Osteocyte (in vitro differentiated cells): ENCODE measurements around the gene TRIO. TPM values are rescaled to one million over a fixed set of nuclear protein-coding genes. Genes with fewer than 3 reads are reported as not detected.

Source experiments
- DNase-seq: peaks from one replicate; pipeline ENCODE4 v3.0.0; 2021; ENCODE audit warnings: mixed read lengths; ENCODE audit not compliant: unreplicated experiment; ENCODE audit errors: extremely low spot score
- H3K27ac Mint-ChIP-seq: one replicate; pipeline ENCODE4 v1.8.0; 2021; ENCODE audit warnings: mild to moderate bottlenecking, mixed read lengths; ENCODE audit not compliant: unreplicated experiment
- H3K27me3 Mint-ChIP-seq: one replicate; pipeline ENCODE4 v1.8.0; 2021; ENCODE audit warnings: mixed read lengths; ENCODE audit not compliant: unreplicated experiment
- H3K36me3 Mint-ChIP-seq: one replicate; pipeline ENCODE4 v1.8.0; 2021; ENCODE audit warnings: mixed read lengths; ENCODE audit not compliant: unreplicated experiment
- H3K4me1 Mint-ChIP-seq: one replicate; pipeline ENCODE4 v1.8.0; 2021; ENCODE audit warnings: mixed read lengths; ENCODE audit not compliant: unreplicated experiment
- H3K4me3 Mint-ChIP-seq: one replicate; pipeline ENCODE4 v1.8.0; 2021; ENCODE audit warnings: mild to moderate bottlenecking, moderate library complexity, mixed read lengths; ENCODE audit not compliant: unreplicated experiment
- H3K9me3 Mint-ChIP-seq: one replicate; pipeline ENCODE4 v1.8.0; 2021; ENCODE audit warnings: mixed read lengths; ENCODE audit not compliant: unreplicated experiment
- total RNA-seq: library from RNA; stranded (reverse); gene quantifications from 2 replicates; pipeline ENCODE4 v1.2.1, GENCODE V29; 2021
- TF ChIP-seq, protein P1 (sequence below): fragments of 200-600 bp; sonication (generic); IDR thresholded peaks from 2 replicates; pipeline ENCODE4 v1.5.0; 2021; ENCODE audit warnings: antibody characterized with exemption, mild to moderate bottlenecking, moderate library complexity

The TRIO gene
- total RNA-seq, 1 donor from 2014 or later = 336 TPM

DNA sequence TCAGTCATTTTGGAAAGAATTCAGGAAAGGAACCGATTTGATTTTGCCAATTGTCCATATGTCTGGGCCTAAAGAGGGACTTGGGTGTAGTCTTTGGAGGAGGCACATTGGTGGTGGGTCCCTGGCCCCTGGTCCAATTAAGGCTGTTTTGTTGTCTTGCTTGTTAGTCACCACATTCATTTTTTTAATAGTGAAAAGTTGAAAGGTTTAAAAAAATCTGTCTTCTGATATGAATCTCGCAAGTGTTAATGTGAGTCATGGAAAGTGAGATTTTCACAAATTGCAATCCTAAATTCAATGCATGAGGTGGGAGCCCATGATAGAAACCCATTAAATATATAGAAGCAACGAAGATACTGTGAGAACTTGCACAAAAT is 272.5 kb downstream of the TRIO start:
- TF ChIP-seq, protein P1, sequence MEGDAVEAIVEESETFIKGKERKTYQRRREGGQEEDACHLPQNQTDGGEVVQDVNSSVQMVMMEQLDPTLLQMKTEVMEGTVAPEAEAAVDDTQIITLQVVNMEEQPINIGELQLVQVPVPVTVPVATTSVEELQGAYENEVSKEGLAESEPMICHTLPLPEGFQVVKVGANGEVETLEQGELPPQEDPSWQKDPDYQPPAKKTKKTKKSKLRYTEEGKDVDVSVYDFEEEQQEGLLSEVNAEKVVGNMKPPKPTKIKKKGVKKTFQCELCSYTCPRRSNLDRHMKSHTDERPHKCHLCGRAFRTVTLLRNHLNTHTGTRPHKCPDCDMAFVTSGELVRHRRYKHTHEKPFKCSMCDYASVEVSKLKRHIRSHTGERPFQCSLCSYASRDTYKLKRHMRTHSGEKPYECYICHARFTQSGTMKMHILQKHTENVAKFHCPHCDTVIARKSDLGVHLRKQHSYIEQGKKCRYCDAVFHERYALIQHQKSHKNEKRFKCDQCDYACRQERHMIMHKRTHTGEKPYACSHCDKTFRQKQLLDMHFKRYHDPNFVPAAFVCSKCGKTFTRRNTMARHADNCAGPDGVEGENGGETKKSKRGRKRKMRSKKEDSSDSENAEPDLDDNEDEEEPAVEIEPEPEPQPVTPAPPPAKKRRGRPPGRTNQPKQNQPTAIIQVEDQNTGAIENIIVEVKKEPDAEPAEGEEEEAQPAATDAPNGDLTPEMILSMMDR = no peak
- H3K9me3 Mint-ChIP-seq = no peaks in the 10 kb centered on the region
- peak overlapping the region; percentile 95 for H3K27ac Mint-ChIP-seq
- peaks cover 87% of the 10 kb centered on the region for H3K4me1 Mint-ChIP-seq
- H3K4me3 Mint-ChIP-seq = no peak overlapping the region
- peaks cover 26% of the 10 kb centered on the region for H3K36me3 Mint-ChIP-seq
- H3K27me3 Mint-ChIP-seq = no peaks in the 10 kb centered on the region
- DNase-seq = no peak

DNA sequence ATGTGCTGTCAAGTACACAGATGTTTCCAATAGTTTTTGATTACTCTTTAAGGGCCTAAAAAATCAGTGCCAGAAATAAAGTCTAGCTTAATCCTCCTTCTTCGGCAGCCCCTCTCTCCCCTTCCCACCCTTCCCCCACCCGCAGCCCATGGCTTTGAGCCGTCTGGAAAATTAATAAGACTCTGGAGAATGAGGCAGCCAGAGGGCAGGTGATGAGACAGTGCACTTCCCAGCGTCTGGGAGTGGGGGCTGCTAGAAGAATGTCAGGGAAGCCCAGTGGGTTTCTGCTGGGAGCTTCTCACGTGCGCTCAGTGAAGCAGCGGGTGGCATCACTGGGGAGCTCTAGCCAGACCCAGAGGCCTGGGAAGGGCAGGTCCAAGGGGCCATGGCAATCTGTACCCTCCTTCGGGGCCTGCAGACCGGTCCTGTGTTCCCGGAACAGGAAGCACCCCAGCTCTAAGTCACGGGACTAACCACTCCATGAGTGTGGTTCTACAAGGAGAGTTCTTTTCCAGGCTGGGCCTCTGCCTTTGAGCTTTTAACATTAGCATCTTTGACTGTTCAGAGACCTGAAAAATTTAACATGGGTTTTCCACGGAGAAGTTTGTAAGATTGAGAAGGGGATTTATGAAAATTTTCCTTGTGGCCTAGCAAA is 273.6 kb downstream of the TRIO start:
- H3K27ac Mint-ChIP-seq = peak overlapping the region; percentile 95
- TF ChIP-seq, protein P1 = no peak
- no peaks in the 10 kb centered on the region for H3K9me3 Mint-ChIP-seq
- H3K4me1 Mint-ChIP-seq = peaks cover 86% of the 10 kb centered on the region
- peaks cover 25% of the 10 kb centered on the region for H3K36me3 Mint-ChIP-seq
- H3K27me3 Mint-ChIP-seq = no peaks in the 10 kb centered on the region
- no peak for DNase-seq
- peak overlapping the region; percentile 63 for H3K4me3 Mint-ChIP-seq

DNA sequence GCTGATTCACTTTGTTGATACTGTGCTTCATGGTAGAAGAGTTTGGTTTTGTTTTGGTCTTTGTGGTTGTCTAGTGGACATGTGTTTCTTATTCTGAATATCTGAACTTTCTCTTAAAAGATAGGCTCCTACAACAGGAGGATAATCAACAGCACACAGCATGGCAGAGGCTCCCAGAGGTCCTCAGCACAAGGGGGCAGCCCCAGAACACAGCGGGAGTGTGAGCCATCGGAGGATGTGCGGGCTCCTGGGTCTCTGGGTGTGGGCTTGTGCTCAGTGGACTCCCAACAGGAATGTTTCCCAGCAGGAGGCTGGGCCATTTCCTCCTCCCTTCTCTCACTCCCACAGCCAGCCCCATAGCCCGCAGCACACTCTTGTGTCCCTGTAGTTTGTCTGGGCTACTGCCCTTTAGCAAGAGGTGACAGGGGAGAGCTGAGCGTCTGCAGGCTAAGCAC is 274.2 kb downstream of the TRIO start:
- Mint-ChIP-seq H3K9me3 (no peaks in the 10 kb centered on the region), H3K4me1 (peaks cover 88% of the 10 kb centered on the region), H3K27me3 (no peaks in the 10 kb centered on the region), H3K36me3 (peaks cover 28% of the 10 kb centered on the region), H3K27ac (peak overlapping the region; percentile 95), H3K4me3 (peak overlapping the region; percentile 63)
- DNase-seq = peak; percentile 87
- TF ChIP-seq, protein P1 = no peak

DNA sequence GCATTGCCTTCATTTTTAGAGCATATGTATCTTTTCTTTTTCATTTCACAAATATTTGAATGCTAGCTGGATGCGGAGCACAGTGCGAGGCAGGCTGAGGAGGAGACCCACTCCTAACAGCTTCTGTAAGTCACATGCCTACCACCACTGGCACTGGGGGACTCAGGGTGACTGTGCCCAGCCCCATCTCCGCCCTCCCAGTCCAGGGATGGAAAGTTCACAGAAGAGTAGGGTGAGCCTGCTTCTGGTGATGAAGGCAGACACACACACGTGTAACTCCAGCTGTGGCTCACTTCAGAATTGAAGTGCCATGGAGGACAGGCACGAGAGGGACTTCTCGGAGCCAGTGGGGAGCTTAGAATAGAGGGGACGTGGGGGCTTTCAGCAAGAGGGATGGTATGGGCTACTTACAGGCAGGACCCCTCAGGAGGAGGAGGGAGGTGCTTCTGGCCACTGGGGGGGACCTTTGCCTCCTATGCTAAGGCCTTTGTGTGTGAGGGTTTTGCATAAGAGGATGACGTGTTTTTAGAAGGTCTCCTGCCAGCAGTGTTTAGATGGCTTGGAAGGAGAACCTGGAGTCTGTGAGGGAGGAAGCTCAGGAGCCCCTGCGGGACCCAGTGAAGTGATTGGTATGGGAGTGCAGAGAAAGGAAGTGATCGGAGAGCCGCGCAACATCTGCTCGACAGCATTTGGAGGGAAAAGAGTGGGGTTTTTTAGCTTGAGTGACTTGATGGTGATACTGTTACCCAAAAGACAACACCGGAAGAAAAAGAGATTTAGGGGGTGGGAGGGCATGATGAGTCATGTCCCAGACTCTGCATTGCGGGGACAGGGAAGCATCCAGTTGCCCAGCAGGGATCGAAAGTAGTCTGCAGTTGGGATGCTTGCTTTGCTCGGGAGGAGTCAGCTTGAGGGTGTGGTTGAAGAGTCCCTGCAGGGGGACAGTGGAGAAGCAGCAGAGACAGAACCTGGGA is 274.9 kb downstream of the TRIO start:
- TF ChIP-seq, protein P1 = no peak
- H3K27me3 Mint-ChIP-seq = no peaks in the 10 kb centered on the region
- peak overlapping the region; percentile 95 for H3K27ac Mint-ChIP-seq
- H3K9me3 Mint-ChIP-seq = no peaks in the 10 kb centered on the region
- peak overlapping the region; percentile 63 for H3K4me3 Mint-ChIP-seq
- no peak for DNase-seq
- peaks cover 32% of the 10 kb centered on the region for H3K36me3 Mint-ChIP-seq
- peaks cover 86% of the 10 kb centered on the region for H3K4me1 Mint-ChIP-seq

DNA sequence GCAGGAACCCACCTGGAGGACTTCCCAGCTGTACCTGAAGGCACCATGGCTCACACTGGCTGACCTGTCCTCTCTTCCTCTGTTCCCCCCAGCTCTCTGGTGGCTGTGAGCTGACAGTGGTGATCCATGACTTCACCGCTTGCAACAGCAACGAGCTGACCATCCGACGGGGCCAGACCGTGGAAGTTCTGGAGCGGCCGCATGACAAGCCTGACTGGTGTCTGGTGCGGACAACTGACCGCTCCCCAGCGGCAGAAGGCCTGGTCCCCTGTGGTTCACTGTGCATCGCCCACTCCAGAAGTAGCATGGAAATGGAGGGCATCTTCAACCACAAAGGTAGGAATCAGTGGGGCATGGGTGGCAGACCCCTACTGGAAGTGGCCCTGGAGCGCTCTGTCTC is 276.5 kb downstream of the TRIO start:
- Mint-ChIP-seq H3K4me1 (peaks cover 83% of the 10 kb centered on the region), H3K9me3 (no peaks in the 10 kb centered on the region), H3K36me3 (peaks cover 27% of the 10 kb centered on the region), H3K27ac (peak overlapping the region; percentile 95), H3K4me3 (no peak overlapping the region), H3K27me3 (no peaks in the 10 kb centered on the region)
- no peak for DNase-seq
- TF ChIP-seq, protein P1 = no peak
